GM21526 (cell line): ENCODE data around the gene LRP11.
"Not testable (repeated sequence)": the region's sequence is repeated elsewhere in the genome, so short reads cannot be mapped to it uniquely, and the experiment has no call there.

Source experiments
- ATAC-seq: cut with Tn5 transposase; IDR thresholded peaks from one replicate; pipeline ENCODE4 v1.9.1; 2021; ENCODE audit warnings: moderate library complexity; ENCODE audit not compliant: unreplicated experiment, low FRiP score

LRP11 gene

DNA sequence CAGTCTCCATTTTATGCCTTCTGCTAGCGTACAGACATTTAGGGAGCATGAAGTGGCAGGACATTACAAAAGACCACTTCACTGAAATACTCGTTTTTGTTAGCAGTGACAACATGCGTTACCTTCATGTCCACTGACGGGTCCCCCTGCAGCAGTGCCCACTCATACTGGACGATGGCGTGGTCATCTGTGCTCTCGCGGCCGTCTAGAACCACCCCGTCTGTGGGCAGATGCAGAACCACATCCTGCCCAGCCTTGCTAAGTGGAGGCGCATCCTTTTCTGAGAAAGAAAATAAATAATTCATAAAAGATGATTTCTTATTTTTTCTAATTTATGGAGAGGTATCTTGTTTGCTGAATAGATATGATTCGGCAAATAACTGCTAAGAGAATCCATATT is 11.3 kb downstream of the LRP11 start:
- ATAC-seq = no peak

DNA sequence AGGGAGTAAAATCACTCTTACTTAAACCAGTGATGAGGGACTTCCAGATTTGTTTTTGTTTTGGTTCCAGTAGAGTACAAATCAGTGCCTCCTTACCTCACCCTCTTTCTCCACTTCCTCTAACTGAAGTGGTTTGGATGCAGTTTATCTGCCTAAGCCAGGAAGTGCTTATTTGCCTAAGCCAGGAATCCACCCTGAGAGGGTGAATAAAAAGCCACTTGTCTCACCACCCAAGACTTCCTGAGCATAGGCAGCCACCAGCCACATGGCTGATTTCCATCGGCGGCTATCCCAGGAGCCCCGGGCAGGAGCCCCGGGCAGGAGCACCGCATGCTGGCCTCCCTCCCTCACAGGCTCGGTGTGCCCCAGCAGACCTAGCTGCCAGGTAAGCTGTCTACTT is 12.0 kb downstream of the LRP11 start:
- no peak for ATAC-seq

- ATAC-seq = no peak
Observed at GRCh38 chr6:149851461-149852110, 12.6 kb downstream of the LRP11 start.

- not testable (repeated sequence) for ATAC-seq
Observed at GRCh38 chr6:149848343-149848742, 15.8 kb downstream of the LRP11 start.

DNA sequence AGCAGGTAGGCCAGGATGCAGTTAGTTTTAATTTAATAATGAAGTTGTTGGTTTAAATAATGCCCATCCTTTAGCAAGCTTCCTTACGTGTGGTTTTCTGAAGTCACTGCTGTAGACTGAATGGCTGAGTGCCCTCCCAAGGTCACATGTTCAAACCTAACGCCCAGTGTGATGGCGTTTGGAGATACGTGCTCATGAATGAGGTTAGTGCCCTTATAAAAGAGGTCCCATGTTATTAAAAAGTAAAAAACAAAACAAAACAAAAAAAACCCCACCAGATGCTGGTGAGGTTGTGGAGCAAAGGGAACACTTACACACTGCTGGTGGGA is 16.3 kb downstream of the LRP11 start:
- ATAC-seq = no peak

GRCh38 chr6:149846321-149846720 is 17.8 kb downstream of the LRP11 start:
- ATAC-seq = no peak

DNA sequence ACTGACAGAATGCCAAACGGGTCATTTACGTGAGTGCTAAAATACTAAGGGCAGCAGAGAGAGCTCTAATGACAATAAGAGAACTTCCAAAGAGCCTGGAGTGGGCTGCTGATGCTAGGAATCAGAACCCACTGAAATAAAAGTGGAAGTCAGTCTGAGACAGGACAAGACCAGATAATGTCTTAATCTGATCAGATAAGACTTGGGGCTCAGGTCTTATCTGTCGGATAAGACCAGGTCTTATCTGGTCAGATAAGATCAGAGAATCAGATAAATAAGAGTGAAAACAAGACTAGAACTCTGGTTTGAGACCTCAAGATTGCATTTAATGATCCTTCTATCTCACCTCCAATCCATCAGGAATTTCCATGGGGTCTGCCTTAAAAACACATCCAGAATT is 18.6 kb downstream of the LRP11 start:
- ATAC-seq = no peak

DNA sequence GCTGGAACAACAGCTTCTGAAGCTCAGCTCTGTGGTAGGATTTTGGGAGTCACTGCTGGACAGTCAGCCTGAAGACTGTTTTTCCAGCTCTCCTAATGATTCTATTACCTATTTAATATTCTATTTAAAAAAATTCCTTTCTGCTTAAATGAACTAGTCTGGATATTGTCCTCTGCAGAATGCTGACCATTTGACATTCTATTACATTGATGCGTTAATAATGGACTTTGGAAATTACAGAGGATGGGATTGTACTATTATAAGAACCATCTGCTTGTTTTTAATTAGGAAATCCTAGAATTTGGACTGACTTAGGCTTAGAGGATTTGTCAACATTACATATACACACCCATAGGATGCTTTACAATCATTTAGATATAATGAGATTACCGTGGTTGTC is 19.7 kb downstream of the LRP11 start:
- no peak for ATAC-seq

DNA sequence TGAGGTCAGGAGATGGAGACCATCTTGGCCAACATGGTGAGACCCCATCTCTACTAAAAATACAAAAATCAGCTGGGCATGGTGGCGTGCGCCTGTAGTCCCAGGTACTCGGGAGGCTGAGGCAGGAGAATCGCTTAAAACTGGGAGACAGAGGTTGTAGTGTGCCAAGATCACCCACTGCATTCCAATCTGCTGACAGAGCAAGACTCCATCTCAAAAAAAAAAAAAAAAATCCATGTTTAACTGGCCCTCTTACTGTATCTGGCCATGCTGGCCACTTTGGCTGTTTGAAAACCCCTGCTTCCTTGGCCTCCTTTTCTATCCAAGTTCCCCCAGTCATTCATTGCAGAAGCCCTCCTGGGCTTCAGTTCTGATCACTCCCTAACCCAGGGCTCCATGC is 20.1 kb downstream of the LRP11 start:
- not testable (repeated sequence) for ATAC-seq

- no peak for ATAC-seq
Observed at GRCh38 chr6:149843051-149843633, 21.0 kb downstream of the LRP11 start.

DNA sequence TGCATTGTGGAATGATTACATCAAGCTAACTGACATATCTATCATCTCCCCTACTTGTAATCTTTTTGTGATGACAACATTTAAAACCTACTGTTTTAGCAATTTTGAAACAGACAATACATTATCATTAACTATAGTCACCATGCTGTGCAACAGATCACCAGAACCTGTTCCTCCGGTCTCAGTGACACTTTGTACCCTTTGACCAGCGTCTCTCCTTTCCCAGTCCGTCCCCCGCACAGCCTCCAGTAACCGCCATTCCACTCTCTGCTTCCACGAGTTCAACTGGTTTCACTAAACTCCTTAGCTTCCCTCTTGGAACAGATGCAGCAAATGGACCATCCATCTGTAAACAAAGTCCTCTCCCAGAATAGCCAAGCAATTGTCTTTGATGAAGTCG is 21.8 kb downstream of the LRP11 start:
- ATAC-seq = no peak

GRCh38 chr6:149840345-149841075 is 23.6 kb downstream of the LRP11 start:
- no peak for ATAC-seq

- ATAC-seq = no peak
Observed at GRCh38 chr6:149834513-149835481, 29.4 kb downstream of the LRP11 start.

- ATAC-seq = no peak
Observed at GRCh38 chr6:149833651-149834050, 30.5 kb downstream of the LRP11 start.

- ATAC-seq = no peak
Observed at GRCh38 chr6:149831308-149831820, 32.8 kb downstream of the LRP11 start.

DNA sequence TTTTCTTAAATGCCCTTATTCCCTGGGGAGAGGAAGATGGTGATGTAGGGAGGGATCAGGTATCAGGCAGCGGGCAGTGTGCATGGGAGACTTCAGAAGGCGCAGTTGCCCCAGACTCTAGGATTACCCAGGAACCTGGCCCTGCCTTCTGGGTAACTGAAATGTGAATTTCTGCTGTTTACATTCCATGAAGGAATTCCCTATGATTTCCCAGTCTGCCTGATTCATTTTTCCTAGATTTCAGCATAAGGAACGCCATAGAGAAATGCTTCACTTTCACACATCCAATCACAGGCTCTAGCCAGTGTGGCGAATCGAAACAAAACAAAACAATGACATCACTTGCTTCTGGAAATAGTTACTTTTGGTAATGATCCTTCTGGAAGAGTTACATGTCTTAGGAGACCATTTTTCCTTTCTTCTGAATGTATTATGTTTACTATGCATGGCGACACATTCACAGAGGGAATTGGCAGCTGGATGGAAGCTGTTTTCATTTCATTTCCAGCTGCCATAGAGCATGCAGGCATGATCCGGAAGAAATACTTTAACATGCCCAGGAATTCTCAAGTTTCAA is 33.3 kb downstream of the LRP11 start:
- no peak for ATAC-seq

- ATAC-seq = no peak
Observed at GRCh38 chr6:149825292-149825691, 38.9 kb downstream of the LRP11 start.

DNA sequence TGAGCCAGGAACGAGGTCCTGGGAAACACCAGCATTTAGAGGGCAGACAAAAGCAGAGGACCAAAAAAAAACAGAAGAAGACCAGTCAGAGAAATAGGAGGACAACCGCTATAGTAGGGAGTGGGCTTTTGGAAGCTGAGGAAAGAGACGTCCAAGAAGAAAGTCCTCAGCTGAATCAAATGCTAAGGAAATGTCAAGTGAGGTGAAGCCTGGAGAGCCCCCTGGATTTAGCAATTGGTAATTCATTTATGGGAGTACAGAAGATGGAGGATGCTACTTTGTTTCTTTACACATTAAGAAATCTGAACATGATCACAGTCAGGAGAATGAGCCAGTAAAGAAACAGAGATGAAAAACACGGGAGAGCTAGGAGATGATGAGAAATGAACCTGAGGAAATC is 41.1 kb downstream of the LRP11 start:
- no peak for ATAC-seq

DNA sequence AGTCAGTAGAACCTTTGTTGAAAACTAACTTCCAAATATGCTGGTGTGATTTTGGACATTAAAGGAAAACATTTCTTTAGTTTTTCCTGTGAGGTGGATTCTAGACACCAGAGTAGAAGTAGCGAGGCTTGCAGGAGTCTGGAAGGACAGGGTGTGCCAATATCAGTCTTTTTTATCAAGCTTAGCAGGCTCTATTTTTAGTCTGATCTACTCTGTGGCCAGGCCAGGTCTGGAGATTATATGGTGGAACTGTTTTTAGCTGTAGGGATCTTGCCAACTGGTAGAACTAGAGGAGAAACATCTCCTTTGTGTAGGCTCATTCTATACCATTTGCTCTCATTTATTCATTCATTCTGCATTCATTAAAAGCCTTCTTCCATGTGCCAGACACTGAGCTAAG is 42.7 kb downstream of the LRP11 start:
- ATAC-seq = no peak

- ATAC-seq = no peak
Observed at GRCh38 chr6:149820506-149820905, 43.7 kb downstream of the LRP11 start.
